ENCODE results near the gene SPTB.
"Not testable (repeated sequence)": the region's sequence is repeated elsewhere in the genome, so short reads cannot be mapped to it uniquely, and the experiment has no call there.

SPTB gene

GRCh38 chr14:64879635-64880220 is at the start of gene SPTB:
Gene SPTB (minus strand): TSS chr14:64879907. CDS start chr14:64823094, 56,813 bp downstream.
- no peak for DNase-seq (ENCODE audit: low read depth)

GRCh38 chr14:64929014-64929359 is 49.3 kb upstream of the SPTB start:
- DNase-seq (ENCODE audit: low read depth), result no peak

GRCh38 chr14:64928239-64929013 is 48.7 kb upstream of the SPTB start:
- no peak for DNase-seq (ENCODE audit: low read depth)

- DNase-seq (ENCODE audit: low read depth), result no peak
These were observed 47.3 kb upstream of the SPTB start for GRCh38 chr14:64927031-64927430.

- DNase-seq (ENCODE audit: low read depth), result no peak
These were observed 46.8 kb upstream of the SPTB start for GRCh38 chr14:64926398-64926995.

- DNase-seq (ENCODE audit: low read depth), result no peak
These were observed 43.3 kb upstream of the SPTB start for GRCh38 chr14:64923015-64923414.

- DNase-seq (ENCODE audit: low read depth), result no peak
These were observed 40.8 kb upstream of the SPTB start for GRCh38 chr14:64920465-64920864.

GRCh38 chr14:64919618-64920017 is 39.9 kb upstream of the SPTB start:
- no peak for DNase-seq (ENCODE audit: low read depth)

- no peak for DNase-seq (ENCODE audit: low read depth)
These were observed 39.5 kb upstream of the SPTB start for GRCh38 chr14:64919215-64919614.

GRCh38 chr14:64918216-64918615 is 38.5 kb upstream of the SPTB start:
- no peak for DNase-seq (ENCODE audit: low read depth)

GRCh38 chr14:64915797-64916196 is 36.1 kb upstream of the SPTB start:
- no peak for DNase-seq (ENCODE audit: low read depth)

- no peak for DNase-seq (ENCODE audit: low read depth)
These were observed 35.3 kb upstream of the SPTB start for GRCh38 chr14:64915029-64915424.

- peak; percentile 94 for DNase-seq (ENCODE audit: low read depth)
These were observed 34.7 kb upstream of the SPTB start, which contains the start of gene CHURC1 for GRCh38 chr14:64914237-64915028. Gene CHURC1 (plus strand): TSS chr14:64914455. CDS start chr14:64914496, 41 bp downstream.

- DNase-seq (ENCODE audit: low read depth), result not testable (repeated sequence)
These were observed 33.8 kb upstream of the SPTB start for GRCh38 chr14:64913477-64913876.

GRCh38 chr14:64912261-64912660 is 32.6 kb upstream of the SPTB start:
- DNase-seq (ENCODE audit: low read depth), result no peak

GRCh38 chr14:64910847-64911495 is 31.3 kb upstream of the SPTB start:
- DNase-seq (ENCODE audit: low read depth), result no peak

GRCh38 chr14:64906022-64906421 is 26.3 kb upstream of the SPTB start:
- no peak for DNase-seq (ENCODE audit: low read depth)

- DNase-seq (ENCODE audit: low read depth), result no peak
These were observed 20.3 kb upstream of the SPTB start for GRCh38 chr14:64899958-64900357.

- no peak for DNase-seq (ENCODE audit: low read depth)
These were observed 12.2 kb upstream of the SPTB start for GRCh38 chr14:64891839-64892375.

- DNase-seq (ENCODE audit: low read depth), result no peak
These were observed 11.6 kb upstream of the SPTB start for GRCh38 chr14:64891173-64891838.

- DNase-seq (ENCODE audit: low read depth), result no peak
These were observed 9.6 kb upstream of the SPTB start for GRCh38 chr14:64889352-64889751.

All from CMK (cell line).